A549 (cell line): ENCODE results near the gene TBC1D20. TPM values are rescaled to one million over a fixed set of nuclear protein-coding genes. Genes with fewer than 3 reads are reported as not detected.

Experiments used
- BCL3 ChIP-seq: fragments of >200 bp; sonication (Bioruptor Twin); formaldehyde crosslinking; IDR thresholded peaks from 3 replicates; pipeline ENCODE4 v1.6.1; 2016
- CBX8 ChIP-seq: fragments of 200-600 bp; sonication (generic); IDR thresholded peaks from 2 replicates; pipeline ENCODE4 v1.6.1; 2016
- CHD2 ChIP-seq: fragments of 150-350 bp; IDR thresholded peaks from 2 replicates; pipeline ENCODE4 v1.6.1; 2014; ENCODE audit warnings: low read length; ENCODE audit not compliant: partially characterized antibody
- E2F6 ChIP-seq: IDR thresholded peaks from 2 replicates; pipeline ENCODE4 v1.6.1; 2012; ENCODE audit warnings: low read depth, borderline replicate concordance
- EHMT2 ChIP-seq: fragments of 200-600 bp; sonication (generic); IDR thresholded peaks from 2 replicates; pipeline ENCODE4 v1.6.1; 2016; ENCODE audit warnings: antibody characterized with exemption, low read depth, mild to moderate bottlenecking, moderate library complexity
- EP300 ChIP-seq, 2 experiments: fragments of >200 bp; sonication (Bioruptor Twin); formaldehyde crosslinking; IDR thresholded peaks; 2 replicates in 1 of 2; 3 replicates in 1 of 2; pipeline ENCODE4 v1.6.1; 2016 to 2017
- ESRRA ChIP-seq: fragments of 150-350 bp; IDR thresholded peaks from 2 replicates; pipeline ENCODE4 v1.6.1; 2014; ENCODE audit warnings: mild to moderate bottlenecking, low read length, borderline replicate concordance
- FOSL2 ChIP-seq, 2 experiments: fragments of 450-650 bp in 1 of 2; fragments of >200 bp in 1 of 2; sonication (Bioruptor Twin) in 1 of 2; formaldehyde crosslinking; IDR thresholded peaks; 2 replicates each; pipeline versions ENCODE4 v1.5.0 to v1.6.1; 2016 to 2020; ENCODE audit warnings: mild to moderate bottlenecking in 1 of 2, moderate library complexity in 1 of 2
- FOXS1 ChIP-seq: fragments of 250-450 bp; sonication (Bioruptor Pico); IDR thresholded peaks from 2 replicates; pipeline ENCODE4 v1.5.0; 2020; ENCODE audit warnings: mild to moderate bottlenecking, moderate library complexity
- GATA3 ChIP-seq: IDR thresholded peaks from 2 replicates; pipeline ENCODE4 v1.6.1; 2012; ENCODE audit warnings: borderline replicate concordance
- HES2 ChIP-seq: fragments of >200 bp; sonication (Bioruptor Twin); formaldehyde crosslinking; IDR thresholded peaks from 2 replicates; pipeline ENCODE4 v1.6.1; 2016
- HEYL ChIP-seq: fragments of 250-450 bp; sonication (Bioruptor Pico); IDR thresholded peaks from 2 replicates; pipeline ENCODE4 v1.8.0; 2021; ENCODE audit warnings: mild to moderate bottlenecking, moderate library complexity
- HOXA7 ChIP-seq: fragments of 250-450 bp; sonication (Bioruptor Pico); IDR thresholded peaks from 2 replicates; pipeline ENCODE4 v1.5.0; 2020; ENCODE audit warnings: mild to moderate bottlenecking, moderate library complexity
- HOXB13 ChIP-seq: fragments of 250-450 bp; sonication (Bioruptor Pico); IDR thresholded peaks from 2 replicates; pipeline ENCODE4 v1.5.0; 2020; ENCODE audit warnings: low read depth, mild to moderate bottlenecking, moderate library complexity
- JUNB ChIP-seq: fragments of >200 bp; sonication (Bioruptor Twin); formaldehyde crosslinking; IDR thresholded peaks from 2 replicates; pipeline ENCODE4 v1.6.1; 2016
- KDM1A ChIP-seq: fragments of 200-600 bp; sonication (generic); IDR thresholded peaks from 2 replicates; pipeline ENCODE4 v1.6.1; 2016; ENCODE audit warnings: low read depth, mild to moderate bottlenecking
- KDM5A ChIP-seq: fragments of 200-600 bp; sonication (generic); IDR thresholded peaks from 2 replicates; pipeline ENCODE4 v1.6.1; 2016; ENCODE audit warnings: antibody characterized with exemption, mild to moderate bottlenecking
- MYC ChIP-seq: IDR thresholded peaks from 2 replicates; pipeline ENCODE4 v1.6.1; 2012; ENCODE audit warnings: mild to moderate bottlenecking, inconsistent platforms, low read length, improper control_type of control experiment, borderline replicate concordance
- NFE2L2 ChIP-seq: fragments of 150-350 bp; conservative IDR thresholded peaks from 2 replicates; pipeline ENCODE4 v1.6.1; 2014; ENCODE audit warnings: low read length
- PBX3 ChIP-seq: IDR thresholded peaks from 2 replicates; pipeline ENCODE4 v1.6.1; 2012
- POLR2A ChIP-seq: IDR thresholded peaks from 2 replicates; pipeline ENCODE4 v1.6.1; 2012; ENCODE audit warnings: mild to moderate bottlenecking, low read length
- RARB ChIP-seq: fragments of 250-450 bp; sonication (Bioruptor Pico); IDR thresholded peaks from 2 replicates; pipeline ENCODE4 v1.8.0; 2021; ENCODE audit warnings: mild to moderate bottlenecking, moderate library complexity
- RNF2 ChIP-seq: fragments of 200-600 bp; sonication (generic); IDR thresholded peaks from 2 replicates; pipeline ENCODE4 v1.6.1; 2016; ENCODE audit warnings: low read depth, mild to moderate bottlenecking, antibody characterized with exemption, moderate library complexity, borderline replicate concordance
- SMC3 ChIP-seq: fragments of >200 bp; sonication (Bioruptor Twin); formaldehyde crosslinking; IDR thresholded peaks from 3 replicates; pipeline ENCODE4 v1.6.1; 2018; ENCODE audit warnings: inconsistent platforms
- TFCP2L1 ChIP-seq: fragments of 250-450 bp; sonication (Bioruptor Pico); IDR thresholded peaks from 2 replicates; pipeline ENCODE4 v1.5.0; 2021; ENCODE audit warnings: mild to moderate bottlenecking
- TP53 ChIP-seq: fragments of 250-450 bp; sonication (Bioruptor Pico); IDR thresholded peaks from 2 replicates; pipeline ENCODE4 v1.5.0; 2021; ENCODE audit warnings: mild to moderate bottlenecking, moderate library complexity
- USF2 ChIP-seq: fragments of 450-650 bp; IDR thresholded peaks from 2 replicates; pipeline ENCODE4 v1.6.1; 2014; ENCODE audit warnings: antibody characterized with exemption
- ZC3H11A ChIP-seq: fragments of 450-650 bp; IDR thresholded peaks from 2 replicates; pipeline ENCODE4 v1.6.1; 2014; ENCODE audit warnings: antibody characterized with exemption, mild to moderate bottlenecking
- ZNF302 ChIP-seq: fragments of 250-450 bp; sonication (Bioruptor Pico); IDR thresholded peaks from 2 replicates; pipeline ENCODE4 v1.9.0; 2021; ENCODE audit warnings: inconsistent platforms, mild to moderate bottlenecking, moderate library complexity
- ZSCAN20 ChIP-seq: fragments of 250-450 bp; sonication (Bioruptor Pico); IDR thresholded peaks from 2 replicates; pipeline ENCODE4 v1.8.0; 2022; ENCODE audit warnings: mild to moderate bottlenecking, moderate library complexity
- polyA plus RNA-seq, 4 experiments: library from polyadenylated mRNA; depleted of rRNA in 3 of 4; stranded (reverse); fragments of >200 nt; fragmentation: RNase III in 1 of 4; extraction: RNeasy Plus Mini Kit Qiagen cat#74134 plus additional on column Dnase treatment in 1 of 4; gene quantifications; 2 replicates in 3 of 4; 3 replicates in 1 of 4; pipeline ENCODE4 v1.2.3, GENCODE V29; 2011 to 2017
- TF ChIP-seq, protein P1 (sequence below): fragments of 150-350 bp; IDR thresholded peaks from 2 replicates; pipeline ENCODE4 v1.6.1; 2014; ENCODE audit warnings: low read depth, mild to moderate bottlenecking, low read length
- TF ChIP-seq, protein P2 (sequence below): fragments of 250-450 bp; sonication (Bioruptor Pico); IDR thresholded peaks from 2 replicates; pipeline ENCODE4 v1.5.0; 2021; ENCODE audit warnings: mild to moderate bottlenecking, moderate library complexity, borderline replicate concordance
- TF ChIP-seq, protein P3 (sequence below): IDR thresholded peaks from 2 replicates; pipeline ENCODE4 v1.6.1; 2012
- TF ChIP-seq, protein P4 (sequence below): fragments of >200 bp; sonication (Bioruptor Twin); formaldehyde crosslinking; IDR thresholded peaks from 3 replicates; pipeline ENCODE4 v1.5.1; 2016

Gene TBC1D20
- polyA plus RNA-seq, 2 of the 4 experiments (the other 2 are of a cell fraction) = 28.0 to 43.4 TPM

DNA sequence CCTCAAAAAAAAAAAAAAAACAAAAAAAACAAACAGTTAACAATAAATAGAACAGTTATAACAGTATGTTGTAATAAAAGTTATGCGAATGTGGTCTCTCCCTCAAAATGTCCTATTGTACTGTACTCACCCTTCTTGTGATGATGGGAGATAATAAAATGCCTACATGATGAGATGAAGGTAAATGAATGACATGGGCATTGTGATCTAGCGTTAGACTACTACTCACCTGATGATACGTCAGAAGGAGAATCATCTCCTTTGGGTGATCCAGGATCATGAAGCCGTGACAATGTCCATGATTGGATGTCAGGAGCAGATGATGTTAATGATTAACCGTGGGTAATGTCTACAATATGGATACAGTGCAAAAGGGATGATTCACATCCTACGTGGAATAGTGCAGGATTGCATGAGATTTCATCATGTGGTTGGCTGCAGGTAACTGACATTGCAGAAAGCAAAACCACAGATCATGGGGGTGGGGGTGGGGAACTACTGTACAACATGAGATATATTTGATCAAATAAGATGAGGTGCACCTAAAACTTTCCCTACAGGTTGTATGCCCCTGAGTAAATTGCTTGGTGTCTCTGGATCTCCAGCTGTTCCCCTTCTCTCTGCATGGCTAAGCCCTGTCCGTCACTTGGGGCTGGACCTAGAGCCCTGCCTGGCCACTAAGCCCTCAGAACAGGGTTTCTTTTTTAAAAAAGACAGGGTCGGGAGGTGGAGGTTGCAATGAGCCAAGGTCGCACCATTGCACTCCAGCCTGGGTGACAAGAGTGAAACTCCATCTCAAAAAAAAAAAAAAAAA lies 60.4 kb downstream of the TBC1D20 start (continued):
- TF ChIP-seq, protein P1, sequence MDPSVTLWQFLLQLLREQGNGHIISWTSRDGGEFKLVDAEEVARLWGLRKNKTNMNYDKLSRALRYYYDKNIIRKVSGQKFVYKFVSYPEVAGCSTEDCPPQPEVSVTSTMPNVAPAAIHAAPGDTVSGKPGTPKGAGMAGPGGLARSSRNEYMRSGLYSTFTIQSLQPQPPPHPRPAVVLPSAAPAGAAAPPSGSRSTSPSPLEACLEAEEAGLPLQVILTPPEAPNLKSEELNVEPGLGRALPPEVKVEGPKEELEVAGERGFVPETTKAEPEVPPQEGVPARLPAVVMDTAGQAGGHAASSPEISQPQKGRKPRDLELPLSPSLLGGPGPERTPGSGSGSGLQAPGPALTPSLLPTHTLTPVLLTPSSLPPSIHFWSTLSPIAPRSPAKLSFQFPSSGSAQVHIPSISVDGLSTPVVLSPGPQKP = no peak
- TF ChIP-seq ZSCAN20 (CRISPR knock-in tag) (peak; percentile 91), SMC3 (0 out of 3 replicates have a peak, but pooled peaks have one; percentile 8), RNF2 (no peak), CBX8 (no peak), ZNF302 (no peak), HOXA7 (CRISPR knock-in tag) (no peak), TFCP2L1 (no peak), E2F6 (no peak), ESRRA (no peak), CHD2 (peak; percentile 72), HES2 (peak; percentile 76), KDM1A (no peak), PBX3 (0 out of 2 replicates have a peak, but pooled peaks have one; percentile 69), EHMT2 (no peak), KDM5A (no peak), BCL3 (no peak; the same call in 1 of the 3 replicates), HEYL (CRISPR knock-in tag) (no peak), RARB (no peak), GATA3 (peak; percentile 86), FOSL2 (IDR thresholded peaks at IDR 0.05) (peak; percentile 91), FOSL2 (CRISPR knock-in tag; IDR thresholded peaks at IDR 0.05) (peak; percentile 96), JUNB (peak; percentile 95), TP53 (CRISPR knock-in tag) (no peak), EP300 (IDR thresholded peaks at IDR 0.05) (peak; percentile 97 to 98; a peak in 4 of 5 replicates), POLR2A (no peak), FOXS1 (0 out of 2 replicates have a peak, but pooled peaks have one; percentile 18), MYC (no peak; the same call in 1 of the 2 replicates), NFE2L2 (peak; percentile 63), USF2 (peak; percentile 56), ZC3H11A (no peak), HOXB13 (CRISPR knock-in tag) (no peak; the same call in 1 of the 2 replicates)
- TF ChIP-seq, protein P2, sequence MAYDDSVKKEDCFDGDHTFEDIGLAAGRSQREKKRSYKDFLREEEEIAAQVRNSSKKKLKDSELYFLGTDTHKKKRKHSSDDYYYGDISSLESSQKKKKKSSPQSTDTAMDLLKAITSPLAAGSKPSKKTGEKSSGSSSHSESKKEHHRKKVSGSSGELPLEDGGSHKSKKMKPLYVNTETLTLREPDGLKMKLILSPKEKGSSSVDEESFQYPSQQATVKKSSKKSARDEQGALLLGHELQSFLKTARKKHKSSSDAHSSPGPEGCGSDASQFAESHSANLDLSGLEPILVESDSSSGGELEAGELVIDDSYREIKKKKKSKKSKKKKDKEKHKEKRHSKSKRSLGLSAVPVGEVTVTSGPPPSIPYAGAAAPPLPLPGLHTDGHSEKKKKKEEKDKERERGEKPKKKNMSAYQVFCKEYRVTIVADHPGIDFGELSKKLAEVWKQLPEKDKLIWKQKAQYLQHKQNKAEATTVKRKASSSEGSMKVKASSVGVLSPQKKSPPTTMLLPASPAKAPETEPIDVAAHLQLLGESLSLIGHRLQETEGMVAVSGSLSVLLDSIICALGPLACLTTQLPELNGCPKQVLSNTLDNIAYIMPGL (CRISPR knock-in tag) = no peak
- TF ChIP-seq, protein P3, sequence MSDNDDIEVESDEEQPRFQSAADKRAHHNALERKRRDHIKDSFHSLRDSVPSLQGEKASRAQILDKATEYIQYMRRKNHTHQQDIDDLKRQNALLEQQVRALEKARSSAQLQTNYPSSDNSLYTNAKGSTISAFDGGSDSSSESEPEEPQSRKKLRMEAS = peak; percentile 84
- TF ChIP-seq, protein P4, sequence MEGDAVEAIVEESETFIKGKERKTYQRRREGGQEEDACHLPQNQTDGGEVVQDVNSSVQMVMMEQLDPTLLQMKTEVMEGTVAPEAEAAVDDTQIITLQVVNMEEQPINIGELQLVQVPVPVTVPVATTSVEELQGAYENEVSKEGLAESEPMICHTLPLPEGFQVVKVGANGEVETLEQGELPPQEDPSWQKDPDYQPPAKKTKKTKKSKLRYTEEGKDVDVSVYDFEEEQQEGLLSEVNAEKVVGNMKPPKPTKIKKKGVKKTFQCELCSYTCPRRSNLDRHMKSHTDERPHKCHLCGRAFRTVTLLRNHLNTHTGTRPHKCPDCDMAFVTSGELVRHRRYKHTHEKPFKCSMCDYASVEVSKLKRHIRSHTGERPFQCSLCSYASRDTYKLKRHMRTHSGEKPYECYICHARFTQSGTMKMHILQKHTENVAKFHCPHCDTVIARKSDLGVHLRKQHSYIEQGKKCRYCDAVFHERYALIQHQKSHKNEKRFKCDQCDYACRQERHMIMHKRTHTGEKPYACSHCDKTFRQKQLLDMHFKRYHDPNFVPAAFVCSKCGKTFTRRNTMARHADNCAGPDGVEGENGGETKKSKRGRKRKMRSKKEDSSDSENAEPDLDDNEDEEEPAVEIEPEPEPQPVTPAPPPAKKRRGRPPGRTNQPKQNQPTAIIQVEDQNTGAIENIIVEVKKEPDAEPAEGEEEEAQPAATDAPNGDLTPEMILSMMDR = no peak
